ENCODE data around the gene PAPOLG. TPM values are rescaled to one million over a fixed set of nuclear protein-coding genes. Genes with fewer than 3 reads are reported as not detected.

Gene PAPOLG
- total and polyA plus RNA-seq, 9 donors = 9.8 to 14.8 (median 11.7) TPM

GRCh38 chr2:60735496-60736250 lies 20.4 kb upstream of the PAPOLG start:
- WGBS (ENCODE audit: insufficient coverage) = 1% methylated on average over 39 of the region's 46 CpGs
- Histone ChIP-seq H3K4me1 (ENCODE audit: control insufficient read depth, insufficient read depth, low read length) (peaks cover 3% of the 10 kb centered on the region), H3K9me3 (replicated peaks; ENCODE audit: control insufficient read depth, low read depth, low read length) (no peaks in the 10 kb centered on the region), H3K36me3 (ENCODE audit: control insufficient read depth, insufficient read depth, low read length) (no peaks in the 10 kb centered on the region), H3K4me3 (ENCODE audit: low read length) (peak overlapping the region; percentile 19), H3K27ac (ENCODE audit: low read length) (no peak overlapping the region), H3K27me3 (ENCODE audit: control insufficient read depth, insufficient read depth, low read length) (peaks cover 17% of the 10 kb centered on the region)
- peak; percentile 14 for DNase-seq

GRCh38 chr2:60738679-60739078 lies 17.4 kb upstream of the PAPOLG start:
- Histone ChIP-seq H3K4me3 (ENCODE audit: low read length) (no peak overlapping the region), H3K27ac (ENCODE audit: low read length) (no peak overlapping the region), H3K4me1 (ENCODE audit: control insufficient read depth, insufficient read depth, low read length) (peaks cover 3% of the 10 kb centered on the region), H3K9me3 (replicated peaks; ENCODE audit: control insufficient read depth, low read depth, low read length) (no peaks in the 10 kb centered on the region), H3K36me3 (ENCODE audit: control insufficient read depth, insufficient read depth, low read length) (no peaks in the 10 kb centered on the region), H3K27me3 (ENCODE audit: control insufficient read depth, insufficient read depth, low read length) (peaks cover 17% of the 10 kb centered on the region)
- WGBS (ENCODE audit: insufficient coverage) = 80% methylated on average over 1 of the region's 3 CpGs
- DNase-seq = no peak

- no peaks in the 10 kb centered on the region for H3K9me3 ChIP-seq (replicated peaks; ENCODE audit: control insufficient read depth, low read depth, low read length)
- 88% methylated on average over 2 of the region's 6 CpGs for WGBS (ENCODE audit: insufficient coverage)
- no peak for DNase-seq
- no peak overlapping the region for H3K27ac ChIP-seq (ENCODE audit: low read length)
- H3K4me1 ChIP-seq (ENCODE audit: control insufficient read depth, insufficient read depth, low read length) = peaks cover 3% of the 10 kb centered on the region
- no peaks in the 10 kb centered on the region for H3K36me3 ChIP-seq (ENCODE audit: control insufficient read depth, insufficient read depth, low read length)
- H3K27me3 ChIP-seq (ENCODE audit: control insufficient read depth, insufficient read depth, low read length) = peaks cover 17% of the 10 kb centered on the region
- H3K4me3 ChIP-seq (ENCODE audit: low read length) = no peak overlapping the region
These were observed 16.9 kb upstream of the PAPOLG start for GRCh38 chr2:60739156-60739555.

- no peak overlapping the region for H3K4me3 ChIP-seq (ENCODE audit: low read length)
- no peaks in the 10 kb centered on the region for H3K36me3 ChIP-seq (ENCODE audit: control insufficient read depth, insufficient read depth, low read length)
- H3K27me3 ChIP-seq (ENCODE audit: control insufficient read depth, insufficient read depth, low read length) = peaks cover 7% of the 10 kb centered on the region
- H3K9me3 ChIP-seq (replicated peaks; ENCODE audit: control insufficient read depth, low read depth, low read length) = no peaks in the 10 kb centered on the region
- H3K27ac ChIP-seq (ENCODE audit: low read length) = no peak overlapping the region
- no peak for DNase-seq
- 74% methylated on average over 2 of the region's 11 CpGs for WGBS (ENCODE audit: insufficient coverage)
- peaks cover 11% of the 10 kb centered on the region for H3K4me1 ChIP-seq (ENCODE audit: control insufficient read depth, insufficient read depth, low read length)
These were observed 14.5 kb upstream of the PAPOLG start for GRCh38 chr2:60741576-60741975.

DNA sequence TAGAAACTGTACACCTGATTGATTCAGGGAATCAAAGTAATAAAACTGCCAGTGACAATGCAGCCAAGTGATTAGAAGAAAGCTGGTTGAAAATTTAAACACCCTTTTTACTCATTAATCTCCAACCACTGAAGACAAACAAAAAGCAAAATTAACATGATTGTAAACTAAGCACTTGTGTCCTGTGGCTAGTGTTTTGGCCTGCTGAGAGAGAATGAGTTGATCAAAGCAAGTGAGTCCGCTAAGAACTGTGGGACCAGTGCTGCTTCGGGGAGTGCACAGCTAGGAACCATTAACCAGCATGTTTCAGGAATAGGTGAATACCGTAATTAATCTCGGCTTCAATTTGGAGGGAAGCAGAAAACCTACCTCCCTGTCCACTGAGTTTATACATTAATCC lies 13.6 kb upstream of the PAPOLG start:
- Histone ChIP-seq H3K27me3 (ENCODE audit: control insufficient read depth, insufficient read depth, low read length) (peaks cover 5% of the 10 kb centered on the region), H3K27ac (ENCODE audit: low read length) (no peak overlapping the region), H3K36me3 (ENCODE audit: control insufficient read depth, insufficient read depth, low read length) (no peaks in the 10 kb centered on the region), H3K4me3 (ENCODE audit: low read length) (no peak overlapping the region), H3K4me1 (ENCODE audit: control insufficient read depth, insufficient read depth, low read length) (peaks cover 14% of the 10 kb centered on the region), H3K9me3 (replicated peaks; ENCODE audit: control insufficient read depth, low read depth, low read length) (no peaks in the 10 kb centered on the region)
- WGBS (ENCODE audit: insufficient coverage) = 67% methylated on average over 2 of the region's 4 CpGs
- no peak for DNase-seq

GRCh38 chr2:60745330-60745729 lies 10.7 kb upstream of the PAPOLG start:
- Histone ChIP-seq H3K4me3 (ENCODE audit: low read length) (no peak overlapping the region), H3K27ac (ENCODE audit: low read length) (no peak overlapping the region), H3K36me3 (ENCODE audit: control insufficient read depth, insufficient read depth, low read length) (no peaks in the 10 kb centered on the region), H3K9me3 (replicated peaks; ENCODE audit: control insufficient read depth, low read depth, low read length) (no peaks in the 10 kb centered on the region), H3K4me1 (ENCODE audit: control insufficient read depth, insufficient read depth, low read length) (peaks cover 18% of the 10 kb centered on the region), H3K27me3 (ENCODE audit: control insufficient read depth, insufficient read depth, low read length) (no peaks in the 10 kb centered on the region)
- DNase-seq = no peak
- WGBS (ENCODE audit: insufficient coverage) = 77% methylated on average over 4 of the region's 5 CpGs

GRCh38 chr2:60745761-60746160 lies 10.3 kb upstream of the PAPOLG start:
- WGBS (ENCODE audit: insufficient coverage) = 62% methylated on average over 6 of the region's 7 CpGs
- H3K4me1 ChIP-seq (ENCODE audit: control insufficient read depth, insufficient read depth, low read length) = peaks cover 18% of the 10 kb centered on the region
- DNase-seq = peak; percentile 30
- H3K36me3 ChIP-seq (ENCODE audit: control insufficient read depth, insufficient read depth, low read length) = no peaks in the 10 kb centered on the region
- no peaks in the 10 kb centered on the region for H3K9me3 ChIP-seq (replicated peaks; ENCODE audit: control insufficient read depth, low read depth, low read length)
- H3K4me3 ChIP-seq (ENCODE audit: low read length) = no peak overlapping the region
- no peak overlapping the region for H3K27ac ChIP-seq (ENCODE audit: low read length)
- no peaks in the 10 kb centered on the region for H3K27me3 ChIP-seq (ENCODE audit: control insufficient read depth, insufficient read depth, low read length)

DNA sequence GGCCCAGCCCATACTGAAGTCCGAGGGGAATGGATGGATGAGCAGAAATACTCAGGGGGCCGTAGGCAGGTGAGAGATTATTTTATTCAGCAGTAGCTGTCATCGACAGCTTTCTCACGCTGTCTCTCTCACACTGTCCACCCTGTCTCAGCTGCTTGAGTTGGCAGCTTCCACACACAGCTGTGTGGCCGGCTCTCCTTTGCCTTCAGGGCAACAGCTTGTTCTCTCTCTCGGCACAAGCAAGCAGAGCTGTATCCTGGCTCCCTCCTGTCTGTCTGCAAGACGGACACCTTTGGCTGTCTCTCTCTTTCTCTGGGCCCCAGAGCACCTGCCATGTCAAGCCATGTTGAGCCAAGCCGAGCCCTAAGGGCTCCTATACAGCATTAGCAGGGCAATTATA lies 9.8 kb upstream of the PAPOLG start:
- H3K4me1 ChIP-seq (ENCODE audit: control insufficient read depth, insufficient read depth, low read length) = peaks cover 18% of the 10 kb centered on the region
- no peaks in the 10 kb centered on the region for H3K36me3 ChIP-seq (ENCODE audit: control insufficient read depth, insufficient read depth, low read length)
- no peaks in the 10 kb centered on the region for H3K9me3 ChIP-seq (replicated peaks; ENCODE audit: control insufficient read depth, low read depth, low read length)
- H3K27me3 ChIP-seq (ENCODE audit: control insufficient read depth, insufficient read depth, low read length) = no peaks in the 10 kb centered on the region
- H3K4me3 ChIP-seq (ENCODE audit: low read length) = no peak overlapping the region
- WGBS (ENCODE audit: insufficient coverage) = 32% methylated on average over 6 of the region's 8 CpGs
- no peak overlapping the region for H3K27ac ChIP-seq (ENCODE audit: low read length)
- DNase-seq = peak; percentile 85

GRCh38 chr2:60759654-60760053 lies 3.6 kb downstream of the PAPOLG start:
- DNase-seq = no peak
- Histone ChIP-seq H3K4me1 (ENCODE audit: control insufficient read depth, insufficient read depth, low read length) (peaks cover 2% of the 10 kb centered on the region), H3K9me3 (replicated peaks; ENCODE audit: control insufficient read depth, low read depth, low read length) (no peaks in the 10 kb centered on the region), H3K27me3 (ENCODE audit: control insufficient read depth, insufficient read depth, low read length) (no peaks in the 10 kb centered on the region), H3K27ac (ENCODE audit: low read length) (no peak overlapping the region), H3K4me3 (ENCODE audit: low read length) (no peak overlapping the region), H3K36me3 (ENCODE audit: control insufficient read depth, insufficient read depth, low read length) (peaks cover 29% of the 10 kb centered on the region)
- no CpG with 5 or more reads among the region's 1 CpG for WGBS (ENCODE audit: insufficient coverage)

DNA sequence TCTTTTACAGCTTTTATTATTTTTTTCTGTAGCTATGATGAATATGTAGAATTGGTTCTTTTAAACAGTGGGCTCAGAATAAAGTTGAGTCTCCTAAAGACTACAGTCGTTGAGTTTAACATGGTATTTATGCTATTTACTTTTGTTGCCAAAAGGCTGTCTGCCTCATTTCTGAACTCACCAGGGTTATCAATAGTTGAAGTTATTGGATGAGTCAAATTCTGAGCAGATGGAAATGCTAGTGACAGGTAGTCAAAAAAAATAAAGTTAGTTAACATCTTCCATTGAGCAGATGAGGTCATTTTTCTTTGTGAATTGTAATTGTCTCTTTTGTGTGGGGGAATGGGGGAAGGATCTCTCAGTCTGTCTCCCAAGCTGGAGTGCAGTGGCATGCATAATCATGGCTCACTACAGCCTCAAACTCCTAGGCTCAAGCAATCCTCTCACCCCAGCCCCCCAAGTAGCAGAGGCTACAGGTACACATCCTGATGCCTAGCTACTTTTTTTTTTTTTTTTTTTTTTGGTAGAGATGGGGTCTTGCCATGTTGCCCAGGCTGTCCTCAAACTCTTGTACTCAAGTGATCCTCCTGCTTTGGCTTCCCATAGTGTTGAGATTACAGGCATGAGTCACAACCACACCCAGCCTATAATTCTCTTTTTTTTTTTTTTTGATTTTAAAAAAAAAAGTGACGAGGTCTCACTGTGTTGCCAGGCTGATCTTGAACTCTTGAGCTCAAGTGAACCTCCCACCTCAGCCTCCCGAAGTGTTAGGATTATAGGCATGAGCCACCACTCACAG lies 8.9 kb downstream of the PAPOLG start:
- no peak for DNase-seq
- H3K4me3 ChIP-seq (ENCODE audit: low read length) = no peak overlapping the region
- H3K27me3 ChIP-seq (ENCODE audit: control insufficient read depth, insufficient read depth, low read length) = no peaks in the 10 kb centered on the region
- no peaks in the 10 kb centered on the region for H3K9me3 ChIP-seq (replicated peaks; ENCODE audit: control insufficient read depth, low read depth, low read length)
- peaks cover 43% of the 10 kb centered on the region for H3K36me3 ChIP-seq (ENCODE audit: control insufficient read depth, insufficient read depth, low read length)
- no peaks in the 10 kb centered on the region for H3K4me1 ChIP-seq (ENCODE audit: control insufficient read depth, insufficient read depth, low read length)
- WGBS (ENCODE audit: insufficient coverage) = no CpG with 5 or more reads among the region's 3 CpGs
- no peak overlapping the region for H3K27ac ChIP-seq (ENCODE audit: low read length)

Measured in muscle of leg (tissue), 11 donors.